ENCODE data around the gene TXNDC2. TPM values are rescaled to one million over a fixed set of nuclear protein-coding genes. Genes with fewer than 3 reads are reported as not detected.

TXNDC2 gene
- total and polyA plus RNA-seq, 9 of the 15 experiments (the other 6 are each of a cell fraction or from before 2014, with no cell fraction given), result 1.2 to 4.9 (median 2.3) TPM

DNA sequence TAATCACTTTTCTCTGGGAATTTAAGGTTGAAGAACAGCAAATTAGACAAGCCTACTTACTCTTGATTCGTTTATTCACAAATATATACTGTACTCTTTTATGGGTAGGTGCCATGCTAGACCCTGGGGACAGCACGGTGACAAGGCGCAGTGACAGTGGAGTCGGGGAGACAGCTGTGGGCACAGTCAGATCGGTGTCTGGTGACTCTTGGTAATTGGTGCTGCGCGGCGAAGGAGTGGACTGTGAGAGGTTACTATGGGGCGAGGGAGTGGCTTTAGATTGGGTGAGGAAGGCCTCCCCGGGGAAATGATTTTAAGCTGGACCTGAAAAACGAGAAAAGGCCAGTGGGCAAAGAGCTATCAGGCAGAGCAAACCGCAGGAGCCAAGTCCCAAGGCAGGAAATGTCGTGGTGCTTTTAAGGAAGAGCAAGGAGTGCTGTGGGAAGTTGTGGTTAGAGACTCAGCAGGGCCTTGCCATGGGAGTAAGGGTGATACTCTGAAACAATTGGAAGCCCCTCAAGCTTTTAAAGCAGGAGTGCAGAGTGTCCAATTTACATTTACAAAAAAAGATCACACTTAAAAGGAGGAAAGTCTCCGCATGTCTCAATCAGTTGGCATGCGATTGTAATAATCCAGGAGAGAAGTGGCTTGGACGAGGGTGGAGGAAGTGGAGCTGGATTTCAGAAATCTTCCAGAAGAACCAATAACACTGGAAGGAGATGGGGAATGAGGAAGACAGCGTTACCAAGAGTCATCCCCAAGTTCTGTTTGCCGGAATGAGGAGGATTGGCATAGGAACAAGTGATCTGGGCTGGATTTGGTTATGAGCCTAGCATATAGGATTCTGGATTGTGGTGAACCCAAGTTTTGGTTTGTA lies 36.1 kb upstream of the TXNDC2 start (continued):
- TF ChIP-seq, protein P1, sequence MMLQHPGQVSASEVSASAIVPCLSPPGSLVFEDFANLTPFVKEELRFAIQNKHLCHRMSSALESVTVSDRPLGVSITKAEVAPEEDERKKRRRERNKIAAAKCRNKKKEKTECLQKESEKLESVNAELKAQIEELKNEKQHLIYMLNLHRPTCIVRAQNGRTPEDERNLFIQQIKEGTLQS (IDR thresholded peaks at IDR 0.05), result 0 out of 2 replicates have a peak, but pooled peaks have one; percentile 24
- TF ChIP-seq, protein P1 (CRISPR knock-in tag; conservative IDR thresholded peaks at IDR 0.05), result no peak
- TF ChIP-seq ZNF561 (CRISPR knock-in tag; conservative IDR thresholded peaks at IDR 0.05) (no peak), ZNF79 (CRISPR knock-in tag; IDR thresholded peaks at IDR 0.05; ENCODE audit: low read depth) (no peak), ZBTB8A (IDR thresholded peaks at IDR 0.05; ENCODE audit: partially characterized antibody) (no peak), ZC3H11A (IDR thresholded peaks at IDR 0.05; ENCODE audit: low read depth, low read length) (no peak), MAFF (IDR thresholded peaks at IDR 0.05; ENCODE audit: low read length) (no peak), ZNF507 (tag; conservative IDR thresholded peaks at IDR 0.05) (no peak), NFRKB (IDR thresholded peaks at IDR 0.05; ENCODE audit: low read depth) (peak; percentile 65; the same call in 1 of the 2 replicates), CHD4 (IDR thresholded peaks at IDR 0.05; ENCODE audit: insufficient read depth, insufficient replicate concordance, low read depth, low read length, poor library complexity, severe bottlenecking) (no peak), SPI1 (IDR thresholded peaks at IDR 0.05; ENCODE audit: borderline replicate concordance, low read depth, low read length) (peak; percentile 54; the same call in 1 of the 2 replicates)
- TF ChIP-seq, protein P2, sequence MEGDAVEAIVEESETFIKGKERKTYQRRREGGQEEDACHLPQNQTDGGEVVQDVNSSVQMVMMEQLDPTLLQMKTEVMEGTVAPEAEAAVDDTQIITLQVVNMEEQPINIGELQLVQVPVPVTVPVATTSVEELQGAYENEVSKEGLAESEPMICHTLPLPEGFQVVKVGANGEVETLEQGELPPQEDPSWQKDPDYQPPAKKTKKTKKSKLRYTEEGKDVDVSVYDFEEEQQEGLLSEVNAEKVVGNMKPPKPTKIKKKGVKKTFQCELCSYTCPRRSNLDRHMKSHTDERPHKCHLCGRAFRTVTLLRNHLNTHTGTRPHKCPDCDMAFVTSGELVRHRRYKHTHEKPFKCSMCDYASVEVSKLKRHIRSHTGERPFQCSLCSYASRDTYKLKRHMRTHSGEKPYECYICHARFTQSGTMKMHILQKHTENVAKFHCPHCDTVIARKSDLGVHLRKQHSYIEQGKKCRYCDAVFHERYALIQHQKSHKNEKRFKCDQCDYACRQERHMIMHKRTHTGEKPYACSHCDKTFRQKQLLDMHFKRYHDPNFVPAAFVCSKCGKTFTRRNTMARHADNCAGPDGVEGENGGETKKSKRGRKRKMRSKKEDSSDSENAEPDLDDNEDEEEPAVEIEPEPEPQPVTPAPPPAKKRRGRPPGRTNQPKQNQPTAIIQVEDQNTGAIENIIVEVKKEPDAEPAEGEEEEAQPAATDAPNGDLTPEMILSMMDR (IDR thresholded peaks at IDR 0.05 in 2 of 3, conservative IDR thresholded peaks at IDR 0.05 in 1 of 3; ENCODE audit: insufficient read depth in 2 of 3, low read depth in 1 of 3, low read length in 3 of 3), result no peak
- TF ChIP-seq, protein P3, sequence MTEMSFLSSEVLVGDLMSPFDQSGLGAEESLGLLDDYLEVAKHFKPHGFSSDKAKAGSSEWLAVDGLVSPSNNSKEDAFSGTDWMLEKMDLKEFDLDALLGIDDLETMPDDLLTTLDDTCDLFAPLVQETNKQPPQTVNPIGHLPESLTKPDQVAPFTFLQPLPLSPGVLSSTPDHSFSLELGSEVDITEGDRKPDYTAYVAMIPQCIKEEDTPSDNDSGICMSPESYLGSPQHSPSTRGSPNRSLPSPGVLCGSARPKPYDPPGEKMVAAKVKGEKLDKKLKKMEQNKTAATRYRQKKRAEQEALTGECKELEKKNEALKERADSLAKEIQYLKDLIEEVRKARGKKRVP (CRISPR knock-in tag; IDR thresholded peaks at IDR 0.05), result no peak
- TF ChIP-seq, protein P4, sequence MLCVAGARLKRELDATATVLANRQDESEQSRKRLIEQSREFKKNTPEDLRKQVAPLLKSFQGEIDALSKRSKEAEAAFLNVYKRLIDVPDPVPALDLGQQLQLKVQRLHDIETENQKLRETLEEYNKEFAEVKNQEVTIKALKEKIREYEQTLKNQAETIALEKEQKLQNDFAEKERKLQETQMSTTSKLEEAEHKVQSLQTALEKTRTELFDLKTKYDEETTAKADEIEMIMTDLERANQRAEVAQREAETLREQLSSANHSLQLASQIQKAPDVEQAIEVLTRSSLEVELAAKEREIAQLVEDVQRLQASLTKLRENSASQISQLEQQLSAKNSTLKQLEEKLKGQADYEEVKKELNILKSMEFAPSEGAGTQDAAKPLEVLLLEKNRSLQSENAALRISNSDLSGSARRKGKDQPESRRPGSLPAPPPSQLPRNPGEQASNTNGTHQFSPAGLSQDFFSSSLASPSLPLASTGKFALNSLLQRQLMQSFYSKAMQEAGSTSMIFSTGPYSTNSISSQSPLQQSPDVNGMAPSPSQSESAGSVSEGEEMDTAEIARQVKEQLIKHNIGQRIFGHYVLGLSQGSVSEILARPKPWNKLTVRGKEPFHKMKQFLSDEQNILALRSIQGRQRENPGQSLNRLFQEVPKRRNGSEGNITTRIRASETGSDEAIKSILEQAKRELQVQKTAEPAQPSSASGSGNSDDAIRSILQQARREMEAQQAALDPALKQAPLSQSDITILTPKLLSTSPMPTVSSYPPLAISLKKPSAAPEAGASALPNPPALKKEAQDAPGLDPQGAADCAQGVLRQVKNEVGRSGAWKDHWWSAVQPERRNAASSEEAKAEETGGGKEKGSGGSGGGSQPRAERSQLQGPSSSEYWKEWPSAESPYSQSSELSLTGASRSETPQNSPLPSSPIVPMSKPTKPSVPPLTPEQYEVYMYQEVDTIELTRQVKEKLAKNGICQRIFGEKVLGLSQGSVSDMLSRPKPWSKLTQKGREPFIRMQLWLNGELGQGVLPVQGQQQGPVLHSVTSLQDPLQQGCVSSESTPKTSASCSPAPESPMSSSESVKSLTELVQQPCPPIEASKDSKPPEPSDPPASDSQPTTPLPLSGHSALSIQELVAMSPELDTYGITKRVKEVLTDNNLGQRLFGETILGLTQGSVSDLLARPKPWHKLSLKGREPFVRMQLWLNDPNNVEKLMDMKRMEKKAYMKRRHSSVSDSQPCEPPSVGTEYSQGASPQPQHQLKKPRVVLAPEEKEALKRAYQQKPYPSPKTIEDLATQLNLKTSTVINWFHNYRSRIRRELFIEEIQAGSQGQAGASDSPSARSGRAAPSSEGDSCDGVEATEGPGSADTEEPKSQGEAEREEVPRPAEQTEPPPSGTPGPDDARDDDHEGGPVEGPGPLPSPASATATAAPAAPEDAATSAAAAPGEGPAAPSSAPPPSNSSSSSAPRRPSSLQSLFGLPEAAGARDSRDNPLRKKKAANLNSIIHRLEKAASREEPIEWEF (CRISPR knock-in tag; IDR thresholded peaks at IDR 0.05), result 0 out of 2 replicates have a peak, but pooled peaks have one; percentile 47

Measured in K562 (cell line).